IMR-90 (cell line): ENCODE data around the gene SBF2. TPM values are rescaled to one million over a fixed set of nuclear protein-coding genes. Genes with fewer than 3 reads are reported as not detected.

Source experiments
- ATAC-seq: fragments of 200-7000 bp; cut with Tn5 transposase; 2 replicates; pipeline ENCODE4 v1.9.1; 2020; ENCODE audit warnings: low read depth, mild to moderate bottlenecking, moderate library complexity
- BruUV-seq: library from RNA; stranded (reverse); fragments of 400-500 nt; replicated peaks from 2 replicates; lab custom pipeline; 2021; lab: Mats Ljungman, UMichigan
- CTCF ChIA-PET: fragments of 300-600 bp; formaldehyde crosslinking; extraction: SDS; loops from one replicate; lab custom pipeline; 2021; ENCODE audit warnings: antibody characterized with exemption; lab: Yijun Ruan, JAX
- POLR2A ChIA-PET: fragments of 300-600 bp; sonication (Branson Sonifier 250); formaldehyde crosslinking; loops from one replicate; lab custom pipeline; 2022; ENCODE audit warnings: antibody characterized with exemption; ENCODE audit not compliant: unreplicated experiment; lab: Charles Lee
- DNase-seq: peaks from one replicate; pipeline ENCODE4 v3.0.0; 2013
- H2AFZ ChIP-seq: replicated peaks from 2 replicates; pipeline ENCODE3; 2013; ENCODE audit warnings: low read length, mild to moderate bottlenecking; ENCODE audit not compliant: poor library complexity
- H2AK5ac ChIP-seq: 2 replicates; pipeline ENCODE4 v1.6.1; 2013; ENCODE audit warnings: low read depth, low read length, inconsistent platforms
- H2AK9ac ChIP-seq: replicated peaks from 2 replicates; pipeline ENCODE3; 2013; ENCODE audit warnings: mild to moderate bottlenecking, low read depth, low read length, moderate library complexity; ENCODE audit not compliant: poor library complexity
- H2BK120ac ChIP-seq: 2 replicates; pipeline ENCODE4 v1.6.1; 2013; ENCODE audit warnings: low read depth, low read length, inconsistent platforms
- H2BK15ac ChIP-seq: 3 replicates; pipeline ENCODE4 v1.6.1; 2013; ENCODE audit warnings: low read depth, low read length, inconsistent platforms
- H2BK20ac ChIP-seq: 2 replicates; pipeline ENCODE4 v1.6.1; 2013; ENCODE audit warnings: low read depth, mild to moderate bottlenecking, inconsistent platforms, low read length, moderate library complexity
- H2BK5ac ChIP-seq: 2 replicates; pipeline ENCODE4 v1.6.1; 2013; ENCODE audit warnings: mild to moderate bottlenecking, low read depth, low read length, inconsistent platforms; ENCODE audit not compliant: poor library complexity, severe bottlenecking
- H3K14ac ChIP-seq: replicated peaks from 2 replicates; pipeline ENCODE4 v1.6.1; 2013; ENCODE audit warnings: low read depth, low read length, inconsistent platforms
- H3K18ac ChIP-seq: 2 replicates; pipeline ENCODE4 v1.6.1; 2013; ENCODE audit warnings: low read depth, low read length, control low read depth
- H3K23ac ChIP-seq: 2 replicates; pipeline ENCODE4 v1.6.1; 2013; ENCODE audit warnings: low read depth, low read length, inconsistent platforms
- H3K27ac ChIP-seq: 2 replicates; pipeline ENCODE4 v1.5.1; 2013; ENCODE audit warnings: mild to moderate bottlenecking, control low read depth, low read length; ENCODE audit not compliant: insufficient read depth
- H3K27me3 ChIP-seq: 2 replicates; pipeline ENCODE4 v1.6.1; 2013; ENCODE audit warnings: low read length; ENCODE audit not compliant: control insufficient read depth, insufficient read depth
- H3K36me3 ChIP-seq: 2 replicates; pipeline ENCODE4 v1.6.1; 2013; ENCODE audit warnings: low read length, mixed read lengths; ENCODE audit not compliant: control insufficient read depth, insufficient read depth
- H3K4ac ChIP-seq: 2 replicates; pipeline ENCODE4 v1.6.1; 2013; ENCODE audit warnings: low read depth, low read length, inconsistent platforms
- H3K4me1 ChIP-seq: 2 replicates; pipeline ENCODE4 v1.6.1; 2013; ENCODE audit warnings: low read length, mixed read lengths; ENCODE audit not compliant: control insufficient read depth, insufficient read depth
- H3K4me2 ChIP-seq: 2 replicates; pipeline ENCODE4 v1.6.1; 2013; ENCODE audit warnings: low read depth, mild to moderate bottlenecking, control low read depth, low read length, moderate library complexity
- H3K4me3 ChIP-seq: 2 replicates; pipeline ENCODE4 v1.5.1; 2013; ENCODE audit warnings: low read depth, mild to moderate bottlenecking, control low read depth, low read length, moderate library complexity; ENCODE audit not compliant: insufficient read depth
- H3K56ac ChIP-seq: 2 replicates; pipeline ENCODE4 v1.6.1; 2013; ENCODE audit warnings: low read length, inconsistent platforms; ENCODE audit not compliant: insufficient read depth; ENCODE audit errors: extremely low read depth
- H3K79me1 ChIP-seq, 2 experiments: 2 replicates each; pipeline ENCODE4 v1.6.1; 2013; ENCODE audit warnings: low read length in 2 of 2, inconsistent platforms in 1 of 2, low read depth in 1 of 2
- H3K9ac ChIP-seq: 2 replicates; pipeline ENCODE4 v1.6.1; 2013; ENCODE audit warnings: low read depth, low read length, control low read depth
- H3K9me1 ChIP-seq: 2 replicates; pipeline ENCODE4 v1.6.1; 2013; ENCODE audit warnings: low read length, inconsistent platforms; ENCODE audit not compliant: insufficient read depth
- H3K9me3 ChIP-seq: 2 replicates; pipeline ENCODE4 v1.6.1; 2013; ENCODE audit warnings: low read length; ENCODE audit not compliant: control insufficient read depth, insufficient read depth
- H4K20me1 ChIP-seq: 2 replicates; pipeline ENCODE4 v1.6.1; 2013; ENCODE audit warnings: low read length, inconsistent platforms; ENCODE audit not compliant: insufficient read depth
- H4K5ac ChIP-seq: 2 replicates; pipeline ENCODE4 v1.6.1; 2013; ENCODE audit warnings: mild to moderate bottlenecking, low read depth, low read length, control low read depth
- H4K8ac ChIP-seq, 2 experiments: 2 replicates each; pipeline ENCODE4 v1.6.1; 2013; ENCODE audit warnings: low read depth in 2 of 2, low read length in 2 of 2, control low read depth in 1 of 2, inconsistent platforms in 1 of 2
- H4K91ac ChIP-seq: 2 replicates; pipeline ENCODE4 v1.6.1; 2013; ENCODE audit warnings: low read depth, low read length, inconsistent platforms; ENCODE audit not compliant: insufficient read depth
- CEBPB ChIP-seq: IDR thresholded peaks from 2 replicates; pipeline ENCODE4 v1.6.1; 2012; ENCODE audit warnings: low read depth, low read length, improper control_type of control experiment
- CTCF ChIP-seq: conservative IDR thresholded peaks from 2 replicates; pipeline ENCODE4 v1.5.1; 2012; ENCODE audit warnings: mild to moderate bottlenecking, low read depth, low read length, improper control_type of control experiment
- FOS ChIP-seq: fragments of 150-350 bp; IDR thresholded peaks from 2 replicates; pipeline ENCODE4 v1.6.1; 2016; ENCODE audit warnings: low read depth, low read length
- MAFK ChIP-seq: IDR thresholded peaks from 2 replicates; pipeline ENCODE4 v1.6.1; 2012; ENCODE audit warnings: low read depth, low read length, improper control_type of control experiment
- MAZ ChIP-seq: IDR thresholded peaks from 2 replicates; pipeline ENCODE4 v1.6.1; 2012; ENCODE audit warnings: low read depth, mild to moderate bottlenecking, low read length, improper control_type of control experiment, moderate library complexity, borderline replicate concordance
- WGBS, 2 experiments: methylation state at CpG; one replicate each; pipeline versions ENCODE4 v1.1.5 to v1.1.7; 2013; ENCODE audit warnings: missing lambda C conversion rate in 2 of 2; ENCODE audit not compliant: insufficient read length in 1 of 2; ENCODE audit errors: extremely low coverage in 2 of 2; 5-methylcytosine and 5-hydroxymethylcytosine counted together
- dilution Hi-C: fragments of 300-500 bp; cut with HindIII; formaldehyde crosslinking; loops from one replicate; pipeline ENCODE4 v1.14.3; 2018; ENCODE audit warnings: low sequenced_read_pairs; ENCODE audit not compliant: unreplicated experiment
- in situ Hi-C: fragments of 300-500 bp; cut with MboI; formaldehyde crosslinking; loops from 3 replicates; pipeline ENCODE4 v1.14.3; 2019; ENCODE audit warnings: low sequenced_read_pairs, inconsistent platforms, mixed read lengths
- intact Hi-C: fragments of 100-400 bp; cut with micrococcal nuclease; formaldehyde crosslinking; loops from 2 replicates; pipeline ENCODE4 v1.10.0; 2022
- polyA plus RNA-seq, 3 experiments: library from polyadenylated mRNA; depleted of rRNA; stranded (reverse); fragments of >200 nt; gene quantifications; 2 replicates each; pipeline ENCODE4 v1.2.3, GENCODE V29; 2012; ENCODE audit warnings: low replicate concordance in 1 of 3
- total RNA-seq: library from RNA; depleted of rRNA; stranded (reverse); fragments of >200 nt; gene quantifications from 2 replicates; pipeline ENCODE4 v1.2.3, GENCODE V29; 2012

The SBF2 gene
- total and polyA plus RNA-seq, 2 of the 4 experiments (the other 2 are of a cell fraction): 23.8 to 51.8 TPM

DNA sequence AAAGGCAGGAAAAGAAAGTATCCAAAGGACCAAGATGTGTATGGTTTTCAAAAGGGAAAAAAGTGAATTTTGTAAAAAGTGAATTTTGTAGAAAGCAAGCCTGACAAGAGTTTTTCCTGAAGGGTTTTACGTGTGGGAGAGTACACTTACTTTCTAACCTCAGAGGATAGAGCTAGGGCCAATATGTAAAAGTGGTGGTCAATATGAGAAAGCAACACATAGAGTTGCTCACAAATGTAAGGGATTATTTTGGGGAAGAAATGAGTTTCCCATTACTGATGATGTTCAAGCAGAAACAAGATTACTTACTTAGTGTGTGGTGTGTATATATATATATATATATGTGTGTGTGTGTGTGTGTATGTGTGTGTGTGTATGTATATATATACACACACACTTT is 467.6 kb downstream of the SBF2 start:
- Histone ChIP-seq H2AFZ (no peak overlapping the region), H4K20me1 (no peaks in the 10 kb centered on the region), H3K4me1 (peaks cover 8% of the 10 kb centered on the region; the same call in 1 of the 2 replicates), H3K4me2 (no peak overlapping the region), H3K79me1 (no peaks in the 10 kb centered on the region; a peak in 1 of 4 replicates), H4K91ac (no peak overlapping the region), H2BK20ac (no peak overlapping the region), H3K27ac (no peak overlapping the region), H2BK5ac (no peak overlapping the region), H4K8ac (no peak overlapping the region), H3K9me3 (no peaks in the 10 kb centered on the region), H3K18ac (peak overlapping the region; percentile 62; the same call in 1 of the 2 replicates), H2AK5ac (no peak overlapping the region), H4K5ac (peak overlapping the region; percentile 22; the same call in 1 of the 2 replicates), H3K4ac (no peak overlapping the region), H2AK9ac (no peak overlapping the region), H3K27me3 (no peaks in the 10 kb centered on the region), H3K4me3 (no peak overlapping the region), H3K36me3 (peaks cover 4% of the 10 kb centered on the region), H3K9ac (no peak overlapping the region), H2BK15ac (peak overlapping the region; percentile 51; the same call in 1 of the 3 replicates), H3K9me1 (peaks cover 5% of the 10 kb centered on the region), H2BK120ac (no peak overlapping the region), H3K23ac (no peak overlapping the region), H3K56ac (no peak overlapping the region), H3K14ac (no peak overlapping the region)
- dilution Hi-C loops (no loop called here), intact Hi-C loops (no loop called here), in situ Hi-C loops (no loop called here)
- ATAC-seq: no peak
- no peak for TF ChIP-seq FOS
- no peak for TF ChIP-seq MAZ
- TF ChIP-seq CTCF: no peak
- TF ChIP-seq CEBPB: no peak
- TF ChIP-seq MAFK: no peak
- DNase-seq: no peak
- ChIA-PET POLR2A (no interaction called here), CTCF (no interaction called here)
- no CpG with 5 or more reads among the region's 1 CpG for WGBS, 2 experiments
- no TSS peak for BruUV-seq
